MV-4-11 (cell line): Measurements from ENCODE around the gene MCU.
"Not testable (repeated sequence)": the region's sequence is repeated elsewhere in the genome, so short reads cannot be mapped to it uniquely, and the experiment has no call there.

Source experiments
- DNase-seq: peaks from one replicate; lab custom pipeline; 2025; lab: John Stamatoyannopoulos, UW

Gene MCU

GRCh38 chr10:72761498-72761897 lies 69.6 kb downstream of the MCU start:
- DNase-seq: no peak

- no peak for DNase-seq
Measured at GRCh38 chr10:72762042-72762441, 70.1 kb downstream of the MCU start.

GRCh38 chr10:72763201-72763600 lies 71.3 kb downstream of the MCU start:
- no peak for DNase-seq

- DNase-seq: peak; percentile 8
Measured at GRCh38 chr10:72764151-72764550, 72.2 kb downstream of the MCU start.

- DNase-seq: no peak
Measured at GRCh38 chr10:72765051-72765745, 73.3 kb downstream of the MCU start.

GRCh38 chr10:72771195-72771594 lies 79.3 kb downstream of the MCU start:
- DNase-seq: not testable (repeated sequence)

- DNase-seq: no peak
Measured at GRCh38 chr10:72772031-72772430, 80.1 kb downstream of the MCU start.

GRCh38 chr10:72779874-72780273 lies 87.9 kb downstream of the MCU start:
- DNase-seq: no peak

GRCh38 chr10:72782649-72783330 lies 90.8 kb downstream of the MCU start:
- peak; percentile 13 for DNase-seq

- no peak for DNase-seq
Measured at GRCh38 chr10:72783410-72783833, 91.5 kb downstream of the MCU start.

GRCh38 chr10:72784551-72785351 lies 92.8 kb downstream of the MCU start:
- no peak for DNase-seq

GRCh38 chr10:72785409-72785808 lies 93.5 kb downstream of the MCU start:
- no peak for DNase-seq

- DNase-seq: no peak
Measured at GRCh38 chr10:72790216-72790990, 98.5 kb downstream of the MCU start.

- no peak for DNase-seq
Measured at GRCh38 chr10:72792288-72792687, 100.3 kb downstream of the MCU start.

GRCh38 chr10:72793752-72794151 lies 101.8 kb downstream of the MCU start:
- DNase-seq: no peak

GRCh38 chr10:72794260-72794659 lies 102.3 kb downstream of the MCU start:
- DNase-seq: peak; percentile 13

- DNase-seq: peak; percentile 20
Measured at GRCh38 chr10:72796042-72796441, 104.1 kb downstream of the MCU start.

GRCh38 chr10:72796538-72796937 lies 104.6 kb downstream of the MCU start:
- no peak for DNase-seq

GRCh38 chr10:72800000-72800740 lies 108.2 kb downstream of the MCU start:
- no peak for DNase-seq

- DNase-seq: no peak
Measured at GRCh38 chr10:72800741-72801092, 108.8 kb downstream of the MCU start.

- no peak for DNase-seq
Measured at GRCh38 chr10:72801263-72801868, 109.4 kb downstream of the MCU start.
